H9 (cell line): ENCODE data around the gene HIRIP3. TPM values are rescaled to one million over a fixed set of nuclear protein-coding genes. Genes with fewer than 3 reads are reported as not detected.

Experiments used
- DNase-seq: peaks from one replicate; pipeline ENCODE4 v3.0.0-alpha.2; 2017
- H2AFZ ChIP-seq: one replicate; pipeline ENCODE4 v1.6.1; 2013; ENCODE audit warnings: mild to moderate bottlenecking, low read length, control low read depth, moderate library complexity
- H2AK5ac ChIP-seq: 2 replicates; pipeline ENCODE4 v1.6.1; 2013; ENCODE audit warnings: low read length, control low read depth, mixed read lengths; ENCODE audit not compliant: insufficient read length
- H2BK120ac ChIP-seq: one replicate; pipeline ENCODE4 v1.6.1; 2013; ENCODE audit warnings: low read depth, mild to moderate bottlenecking, low read length, control low read depth, inconsistent platforms; ENCODE audit not compliant: poor library complexity, severe bottlenecking
- H2BK12ac ChIP-seq: 2 replicates; pipeline ENCODE4 v1.6.1; 2013; ENCODE audit warnings: low read length, control low read depth, mixed read lengths, low read depth; ENCODE audit not compliant: insufficient read length
- H2BK15ac ChIP-seq: 2 replicates; pipeline ENCODE4 v1.6.1; 2013; ENCODE audit warnings: low read depth, low read length, control low read depth
- H2BK20ac ChIP-seq: one replicate; pipeline ENCODE4 v1.6.1; 2013; ENCODE audit warnings: low read depth, mild to moderate bottlenecking, low read length, control low read depth, inconsistent platforms; ENCODE audit not compliant: poor library complexity, severe bottlenecking
- H2BK5ac ChIP-seq: 2 replicates; pipeline ENCODE4 v1.6.1; 2013; ENCODE audit warnings: low read length, control low read depth, mixed read lengths; ENCODE audit not compliant: insufficient read length
- H3K14ac ChIP-seq: 2 replicates; pipeline ENCODE4 v1.6.1; 2013; ENCODE audit warnings: low read length, control low read depth; ENCODE audit not compliant: insufficient read depth
- H3K18ac ChIP-seq: 2 replicates; pipeline ENCODE4 v1.6.1; 2013; ENCODE audit warnings: low read depth, mild to moderate bottlenecking, mixed read lengths, low read length, control low read depth; ENCODE audit not compliant: insufficient read length
- H3K23ac ChIP-seq: 2 replicates; pipeline ENCODE4 v1.6.1; 2013; ENCODE audit warnings: low read length, control low read depth, mixed read lengths, low read depth; ENCODE audit not compliant: insufficient read length
- H3K23me2 ChIP-seq: 2 replicates; pipeline ENCODE4 v1.6.1; 2013; ENCODE audit warnings: low read depth, mild to moderate bottlenecking, mixed read lengths, low read length, control low read depth; ENCODE audit not compliant: insufficient read length, poor library complexity, severe bottlenecking
- H3K27ac ChIP-seq: 2 replicates; pipeline ENCODE4 v1.5.1; 2013; ENCODE audit warnings: low read length, control low read depth, mixed read lengths, low read depth; ENCODE audit not compliant: insufficient read length
- H3K27me3 ChIP-seq: 2 replicates; pipeline ENCODE4 v1.6.1; 2013; ENCODE audit warnings: low read length, control low read depth, inconsistent platforms; ENCODE audit not compliant: insufficient read depth
- H3K4ac ChIP-seq: 2 replicates; pipeline ENCODE4 v1.6.1; 2013; ENCODE audit warnings: low read depth, mild to moderate bottlenecking, control low read depth, inconsistent platforms, low read length, moderate library complexity
- H3K4me1 ChIP-seq: 2 replicates; pipeline ENCODE4 v1.6.1; 2013; ENCODE audit warnings: low read length, control low read depth, inconsistent platforms; ENCODE audit not compliant: insufficient read depth
- H3K4me2 ChIP-seq: 2 replicates; pipeline ENCODE4 v1.6.1; 2013; ENCODE audit warnings: low read length, control low read depth, mixed read lengths; ENCODE audit not compliant: insufficient read length, insufficient read depth
- H3K56ac ChIP-seq: 2 replicates; pipeline ENCODE4 v1.6.1; 2013; ENCODE audit warnings: low read depth, mild to moderate bottlenecking, mixed read lengths, low read length, control low read depth; ENCODE audit not compliant: insufficient read length
- H3K79me1 ChIP-seq: 2 replicates; pipeline ENCODE4 v1.6.1; 2013; ENCODE audit warnings: low read depth, mild to moderate bottlenecking, moderate library complexity, low read length, control low read depth, inconsistent platforms; ENCODE audit not compliant: insufficient read depth, poor library complexity, severe bottlenecking
- H3K79me2 ChIP-seq: 2 replicates; pipeline ENCODE4 v1.6.1; 2013; ENCODE audit warnings: low read length, control low read depth, inconsistent platforms; ENCODE audit not compliant: insufficient read depth
- H3K9ac ChIP-seq: 2 replicates; pipeline ENCODE4 v1.6.1; 2013; ENCODE audit warnings: low read length, control low read depth, mixed read lengths; ENCODE audit not compliant: insufficient read length; ENCODE audit errors: extremely low read depth
- H3K9me3 ChIP-seq: one replicate; pipeline ENCODE4 v1.6.1; 2013; ENCODE audit warnings: low read depth, low read length, inconsistent platforms; ENCODE audit not compliant: control insufficient read depth
- H3T11ph ChIP-seq: one replicate; pipeline ENCODE4 v1.6.1; 2013; ENCODE audit warnings: mild to moderate bottlenecking, low read length, control low read depth, inconsistent platforms
- H4K20me1 ChIP-seq: one replicate; pipeline ENCODE4 v1.6.1; 2013; ENCODE audit not compliant: control insufficient read depth, insufficient read length, insufficient read depth
- H4K5ac ChIP-seq: 2 replicates; pipeline ENCODE4 v1.6.1; 2013; ENCODE audit warnings: low read depth, mild to moderate bottlenecking, mixed read lengths, low read length, control low read depth; ENCODE audit not compliant: insufficient read length
- H4K8ac ChIP-seq: replicated peaks from 2 replicates; pipeline ENCODE4 v1.6.1; 2013; ENCODE audit warnings: low read length, control low read depth, mixed read lengths, low read depth; ENCODE audit not compliant: insufficient read length
- H4K91ac ChIP-seq: 2 replicates; pipeline ENCODE4 v1.6.1; 2013; ENCODE audit warnings: low read depth, mild to moderate bottlenecking, moderate library complexity, mixed read lengths, low read length, control low read depth; ENCODE audit not compliant: insufficient read length
- H3K27ac Mint-ChIP-seq, 3 experiments: 2 replicates in 2 of 3; 3 replicates in 1 of 3; pipeline ENCODE4 v1.8.0; 2020 to 2021; ENCODE audit warnings: mixed read lengths in 3 of 3, mild to moderate bottlenecking in 1 of 3, moderate library complexity in 1 of 3
- H3K27me3 Mint-ChIP-seq: 2 replicates; pipeline ENCODE4 v1.8.0; 2021; ENCODE audit warnings: low read depth, mild to moderate bottlenecking, moderate library complexity, mixed read lengths
- H3K36me3 Mint-ChIP-seq, 3 experiments: 2 replicates in 2 of 3; 3 replicates in 1 of 3; pipeline ENCODE4 v1.8.0; 2020 to 2021; ENCODE audit warnings: low read depth in 3 of 3, mixed read lengths in 3 of 3; ENCODE audit not compliant: insufficient read depth in 1 of 3
- H3K4me1 Mint-ChIP-seq, 2 experiments: 2 replicates each; pipeline ENCODE4 v1.8.0; 2020; ENCODE audit warnings: mixed read lengths in 2 of 2
- H3K4me3 Mint-ChIP-seq, 2 experiments: 2 replicates in 1 of 2; 3 replicates in 1 of 2; pipeline ENCODE4 v1.8.0; 2020 to 2021; ENCODE audit warnings: mild to moderate bottlenecking in 2 of 2, mixed read lengths in 2 of 2, moderate library complexity in 1 of 2
- H3K9me3 Mint-ChIP-seq, 2 experiments: 2 replicates in 1 of 2; 3 replicates in 1 of 2; pipeline ENCODE4 v1.8.0; 2020; ENCODE audit warnings: mild to moderate bottlenecking in 2 of 2, mixed read lengths in 2 of 2, moderate library complexity in 1 of 2
- WGBS: extraction: QIAGEN DNeasy Blood & Tissue Kit; methylation state at CpG from one replicate; pipeline ENCODE4 v1.1.7; 2013; ENCODE audit warnings: missing lambda C conversion rate, low lambda C conversion rate, mixed read lengths; ENCODE audit not compliant: insufficient read length; ENCODE audit errors: extremely low coverage; 5-methylcytosine and 5-hydroxymethylcytosine counted together
- total RNA-seq: library from RNA; stranded (reverse); gene quantifications from 2 replicates; pipeline ENCODE4 v1.2.1, GENCODE V29; 2021
- TF ChIP-seq, protein P1 (sequence below): fragments of 200-600 bp; sonication (generic); conservative IDR thresholded peaks from 3 replicates; pipeline ENCODE4 v1.8.0; 2021; ENCODE audit warnings: antibody characterized with exemption, mild to moderate bottlenecking

Gene HIRIP3
- total RNA-seq, 1 experiment from 2014 or later = 21.6 TPM

GRCh38 chr16:29983420-29984136, 11.8 kb downstream of the HIRIP3 start:
- no peak overlapping the region for H4K91ac ChIP-seq
- H3K27me3 Mint-ChIP-seq = no peaks in the 10 kb centered on the region
- no peaks in the 10 kb centered on the region for H3K27me3 ChIP-seq
- no peak overlapping the region for H4K8ac ChIP-seq
- peaks cover 56 to 87% (median 82%) of the 10 kb centered on the region in 3 experiments for H3K36me3 Mint-ChIP-seq
- H3K4me1 ChIP-seq = no peaks in the 10 kb centered on the region
- H3T11ph ChIP-seq = no peak overlapping the region
- H2AFZ ChIP-seq = no peak overlapping the region
- no peak overlapping the region for H3K4ac ChIP-seq
- H2BK20ac ChIP-seq = no peak overlapping the region
- H4K20me1 ChIP-seq = no peaks in the 10 kb centered on the region
- no peaks in the 10 kb centered on the region for H3K23me2 ChIP-seq
- no peak overlapping the region for H3K27ac Mint-ChIP-seq
- H3K9ac ChIP-seq = no peak overlapping the region
- H3K9me3 Mint-ChIP-seq = no peaks in the 10 kb centered on the region
- H2BK5ac ChIP-seq = no peak overlapping the region
- no peak overlapping the region for H3K23ac ChIP-seq
- no peak overlapping the region for H3K14ac ChIP-seq
- H3K4me1 Mint-ChIP-seq = no peaks in the 10 kb centered on the region
- H2BK12ac ChIP-seq = no peak overlapping the region
- H3K27ac ChIP-seq = no peak overlapping the region
- no CpG with 5 or more reads among the region's 12 CpGs for WGBS
- DNase-seq = no peak
- H3K9me3 ChIP-seq = no peaks in the 10 kb centered on the region
- H3K4me3 Mint-ChIP-seq = no peak overlapping the region
- no peaks in the 10 kb centered on the region for H3K79me2 ChIP-seq
- TF ChIP-seq, protein P1, sequence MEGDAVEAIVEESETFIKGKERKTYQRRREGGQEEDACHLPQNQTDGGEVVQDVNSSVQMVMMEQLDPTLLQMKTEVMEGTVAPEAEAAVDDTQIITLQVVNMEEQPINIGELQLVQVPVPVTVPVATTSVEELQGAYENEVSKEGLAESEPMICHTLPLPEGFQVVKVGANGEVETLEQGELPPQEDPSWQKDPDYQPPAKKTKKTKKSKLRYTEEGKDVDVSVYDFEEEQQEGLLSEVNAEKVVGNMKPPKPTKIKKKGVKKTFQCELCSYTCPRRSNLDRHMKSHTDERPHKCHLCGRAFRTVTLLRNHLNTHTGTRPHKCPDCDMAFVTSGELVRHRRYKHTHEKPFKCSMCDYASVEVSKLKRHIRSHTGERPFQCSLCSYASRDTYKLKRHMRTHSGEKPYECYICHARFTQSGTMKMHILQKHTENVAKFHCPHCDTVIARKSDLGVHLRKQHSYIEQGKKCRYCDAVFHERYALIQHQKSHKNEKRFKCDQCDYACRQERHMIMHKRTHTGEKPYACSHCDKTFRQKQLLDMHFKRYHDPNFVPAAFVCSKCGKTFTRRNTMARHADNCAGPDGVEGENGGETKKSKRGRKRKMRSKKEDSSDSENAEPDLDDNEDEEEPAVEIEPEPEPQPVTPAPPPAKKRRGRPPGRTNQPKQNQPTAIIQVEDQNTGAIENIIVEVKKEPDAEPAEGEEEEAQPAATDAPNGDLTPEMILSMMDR = no peak
- no peak overlapping the region for H4K5ac ChIP-seq
- H3K79me1 ChIP-seq = no peaks in the 10 kb centered on the region
- H2BK15ac ChIP-seq = no peak overlapping the region
- H2AK5ac ChIP-seq = no peak overlapping the region
- no peak overlapping the region for H2BK120ac ChIP-seq
- H3K18ac ChIP-seq = no peak overlapping the region
- H3K56ac ChIP-seq = no peak overlapping the region
- no peak overlapping the region for H3K4me2 ChIP-seq
